HEK293 (cell line): ENCODE measurements around the gene PSAT1.
A peak's percentile ranks its signal among the peaks of the same experiment; 100 is the strongest.

ENCODE experiments used
- CTCF ChIA-PET: fragments of 350-600 bp; formaldehyde crosslinking; extraction: SDS; loops from one replicate; lab custom pipeline; 2021; ENCODE audit warnings: antibody characterized with exemption; lab: Yijun Ruan, JAX
- POLR2A ChIA-PET: fragments of 300-600 bp; formaldehyde crosslinking; extraction: SDS; loops from one replicate; lab custom pipeline; 2020; ENCODE audit warnings: antibody characterized with exemption, inconsistent platforms; lab: Yijun Ruan, JAX
- H3K27ac ChIP-seq: fragments of 200-500 bp; sonication (Bioruptor generic); 2 replicates; pipeline ENCODE4 v1.5.1; 2014; ENCODE audit warnings: low read depth, low read length, control low read depth, inconsistent platforms; ENCODE audit errors: extremely low read depth
- H3K36me3 ChIP-seq, 2 experiments: fragments of 200-500 bp in 1 of 2; sonication (Bioruptor generic) in 1 of 2; 1 replicate in 1 of 2; 2 replicates in 1 of 2; pipeline ENCODE4 v1.5.1; 2014 to 2017; ENCODE audit warnings: inconsistent platforms in 2 of 2, low read length in 2 of 2; ENCODE audit not compliant: control insufficient read depth in 2 of 2, insufficient read depth in 1 of 2
- H3K4me1 ChIP-seq: fragments of 200-500 bp; sonication (Bioruptor generic); 2 replicates; pipeline ENCODE4 v1.5.1; 2014; ENCODE audit warnings: mild to moderate bottlenecking, low read length, inconsistent platforms; ENCODE audit not compliant: control insufficient read depth, insufficient read depth
- H3K4me3 ChIP-seq: 2 replicates; pipeline ENCODE4 v1.5.1; 2011; ENCODE audit warnings: low read depth, mild to moderate bottlenecking, control low read depth, low read length, moderate library complexity
- H3K9me3 ChIP-seq: fragments of 200-500 bp; sonication (Bioruptor generic); 2 replicates; pipeline ENCODE4 v1.5.1; 2014; ENCODE audit warnings: low read depth, low read length, inconsistent platforms; ENCODE audit not compliant: control insufficient read depth, insufficient read depth
- GLIS1 ChIP-seq: fragments of 450-650 bp; formaldehyde crosslinking; IDR thresholded peaks from 2 replicates; pipeline ENCODE4 v1.5.1; 2016; ENCODE audit warnings: missing biosample characterization, missing genetic modification characterization
- HOXA7 ChIP-seq: sonication (generic); formaldehyde crosslinking; IDR thresholded peaks from 2 replicates; pipeline ENCODE4 v1.8.1; 2022; ENCODE audit warnings: missing genetic modification reagents, borderline replicate concordance
- KLF9 ChIP-seq: fragments of 450-650 bp; formaldehyde crosslinking; IDR thresholded peaks from 2 replicates; pipeline ENCODE4 v1.5.1; 2016; ENCODE audit warnings: missing biosample characterization, missing genetic modification characterization, low read depth
- MZF1 ChIP-seq: fragments of 450-650 bp; formaldehyde crosslinking; IDR thresholded peaks from 2 replicates; pipeline ENCODE4 v1.5.1; 2017; ENCODE audit warnings: missing biosample characterization, missing genetic modification characterization, borderline replicate concordance
- OVOL3 ChIP-seq: fragments of 450-650 bp; formaldehyde crosslinking; IDR thresholded peaks from 2 replicates; pipeline ENCODE4 v1.5.1; 2016; ENCODE audit warnings: missing biosample characterization, missing genetic modification characterization
- PATZ1 ChIP-seq: fragments of 450-650 bp; formaldehyde crosslinking; IDR thresholded peaks from 2 replicates; pipeline ENCODE4 v1.5.1; 2016; ENCODE audit warnings: missing biosample characterization, missing genetic modification characterization
- PRDM1 ChIP-seq: fragments of 450-650 bp; formaldehyde crosslinking; IDR thresholded peaks from 2 replicates; pipeline ENCODE4; 2016; ENCODE audit warnings: missing biosample characterization, missing genetic modification characterization
- TCF7L2 ChIP-seq: IDR thresholded peaks from 2 replicates; pipeline ENCODE4 v1.6.1; 2011; ENCODE audit warnings: low read depth, mild to moderate bottlenecking, inconsistent platforms, low read length, moderate library complexity, borderline replicate concordance
- ZFP69B ChIP-seq: fragments of 450-650 bp; formaldehyde crosslinking; IDR thresholded peaks from 2 replicates; pipeline ENCODE4 v1.5.1; 2016; ENCODE audit warnings: missing biosample characterization, missing genetic modification characterization
- ZNF132 ChIP-seq: fragments of 450-650 bp; formaldehyde crosslinking; IDR thresholded peaks from 2 replicates; pipeline ENCODE4 v1.5.1; 2017; ENCODE audit warnings: missing biosample characterization, missing genetic modification characterization, borderline replicate concordance
- ZNF133 ChIP-seq: fragments of 450-650 bp; formaldehyde crosslinking; IDR thresholded peaks from 2 replicates; pipeline ENCODE4 v1.5.1; 2016; ENCODE audit warnings: missing biosample characterization, missing genetic modification characterization
- ZNF221 ChIP-seq: fragments of 450-650 bp; formaldehyde crosslinking; IDR thresholded peaks from 2 replicates; pipeline ENCODE4 v1.5.1; 2017; ENCODE audit warnings: missing biosample characterization, missing genetic modification characterization, borderline replicate concordance
- ZNF335 ChIP-seq: fragments of 450-650 bp; formaldehyde crosslinking; conservative IDR thresholded peaks from 2 replicates; pipeline ENCODE4 v1.5.1; 2016; ENCODE audit warnings: missing biosample characterization, missing genetic modification characterization
- ZNF404 ChIP-seq: fragments of 450-650 bp; formaldehyde crosslinking; IDR thresholded peaks from 2 replicates; pipeline ENCODE4 v1.5.1; 2017; ENCODE audit warnings: missing biosample characterization, missing genetic modification characterization
- ZNF433 ChIP-seq: fragments of 450-650 bp; formaldehyde crosslinking; IDR thresholded peaks from 2 replicates; pipeline ENCODE4 v1.5.1; 2016; ENCODE audit warnings: missing biosample characterization, missing genetic modification characterization, low read depth
- ZNF549 ChIP-seq: fragments of 450-650 bp; IDR thresholded peaks from 2 replicates; pipeline ENCODE4 v1.5.1; 2018; ENCODE audit warnings: missing biosample characterization, missing genetic modification characterization, mild to moderate bottlenecking, inconsistent platforms, moderate library complexity
- ZNF561 ChIP-seq: fragments of 450-650 bp; IDR thresholded peaks from 2 replicates; pipeline ENCODE4 v1.5.1; 2018; ENCODE audit warnings: missing biosample characterization, missing genetic modification characterization, borderline replicate concordance
- ZNF610 ChIP-seq: fragments of 450-650 bp; formaldehyde crosslinking; IDR thresholded peaks from 2 replicates; pipeline ENCODE4 v1.5.1; 2016; ENCODE audit warnings: missing biosample characterization, missing genetic modification characterization, borderline replicate concordance
- ZNF670 ChIP-seq: fragments of 450-650 bp; formaldehyde crosslinking; IDR thresholded peaks from 2 replicates; pipeline ENCODE4 v1.5.1; 2016; ENCODE audit warnings: missing biosample characterization, missing genetic modification characterization, low read depth
- ZNF837 ChIP-seq: fragments of 450-650 bp; formaldehyde crosslinking; IDR thresholded peaks from 2 replicates; pipeline ENCODE4 v1.5.1; 2016; ENCODE audit warnings: missing biosample characterization, missing genetic modification characterization
- TF ChIP-seq, protein P1 (sequence below): fragments of 450-650 bp; formaldehyde crosslinking; IDR thresholded peaks from 2 replicates; pipeline ENCODE4 v1.5.1; 2017; ENCODE audit warnings: missing biosample characterization, mild to moderate bottlenecking, missing genetic modification characterization, moderate library complexity
- TF ChIP-seq, protein P2 (sequence below): fragments of 450-650 bp; formaldehyde crosslinking; IDR thresholded peaks from 2 replicates; pipeline ENCODE4 v1.5.1; 2016; ENCODE audit warnings: missing biosample characterization, missing genetic modification characterization
- TF ChIP-seq, protein P3 (sequence below): fragments of 450-650 bp; IDR thresholded peaks from 2 replicates; pipeline ENCODE4 v1.5.1; 2018; ENCODE audit warnings: missing biosample characterization, mild to moderate bottlenecking, missing genetic modification characterization

The PSAT1 gene

DNA sequence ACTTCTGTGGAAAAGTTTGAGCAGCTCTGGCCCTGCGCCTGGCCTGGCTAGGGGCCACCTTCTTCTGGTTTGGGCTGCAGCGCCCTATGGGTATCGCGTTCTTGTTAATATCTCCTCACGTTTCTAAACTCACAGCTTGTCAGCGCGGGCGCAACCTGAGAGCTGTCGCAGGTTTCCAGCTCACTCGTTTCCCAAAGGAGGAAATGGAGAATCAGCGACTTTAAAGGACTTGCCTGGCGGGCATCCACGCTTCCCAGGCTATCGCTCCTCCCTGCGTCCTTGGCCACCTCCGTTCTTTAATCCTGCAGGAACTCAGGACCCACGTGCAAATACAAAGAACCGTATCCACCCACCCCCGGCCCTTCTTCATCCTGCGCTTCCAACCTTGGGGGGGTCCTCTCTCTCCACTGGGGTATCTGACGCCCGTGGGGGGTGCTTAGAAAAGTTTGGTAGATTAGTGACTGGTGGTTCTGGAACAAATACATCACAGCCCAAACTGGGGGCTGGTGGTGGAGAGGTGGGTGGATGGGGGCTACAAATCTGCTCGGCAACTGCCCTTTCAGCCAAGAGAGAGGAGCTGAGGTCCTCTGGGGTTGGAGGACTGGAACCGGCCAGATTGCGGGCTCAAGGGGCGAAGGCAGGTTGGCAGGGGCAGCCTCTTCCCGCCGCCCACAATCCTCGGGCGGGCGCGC lies 578 bp upstream of the PSAT1 start (continued):
- TF ChIP-seq ZNF837 (tag by site-specific recombination) (no peak), ZNF433 (no peak), TCF7L2 (0 out of 2 replicates have a peak, but pooled peaks have one; percentile 37), ZFP69B (tag by site-specific recombination) (no peak), ZNF132 (tag by site-specific recombination) (no peak), ZNF404 (no peak), KLF9 (0 out of 2 replicates have a peak, but pooled peaks have one; percentile 36), GLIS1 (peak; percentile 19; the same call in 1 of the 2 replicates), ZNF549 (tag by site-specific recombination) (no peak), ZNF133 (tag by site-specific recombination) (no peak), ZNF610 (0 out of 2 replicates have a peak, but pooled peaks have one; percentile 55), PATZ1 (tag by site-specific recombination) (peak; percentile 85), ZNF335 (peak; percentile 58), ZNF221 (tag by site-specific recombination) (no peak), OVOL3 (tag by site-specific recombination) (no peak), HOXA7 (CRISPR knock-in tag) (no peak), ZNF670 (tag by site-specific recombination) (no peak)
- TF ChIP-seq, protein P1, sequence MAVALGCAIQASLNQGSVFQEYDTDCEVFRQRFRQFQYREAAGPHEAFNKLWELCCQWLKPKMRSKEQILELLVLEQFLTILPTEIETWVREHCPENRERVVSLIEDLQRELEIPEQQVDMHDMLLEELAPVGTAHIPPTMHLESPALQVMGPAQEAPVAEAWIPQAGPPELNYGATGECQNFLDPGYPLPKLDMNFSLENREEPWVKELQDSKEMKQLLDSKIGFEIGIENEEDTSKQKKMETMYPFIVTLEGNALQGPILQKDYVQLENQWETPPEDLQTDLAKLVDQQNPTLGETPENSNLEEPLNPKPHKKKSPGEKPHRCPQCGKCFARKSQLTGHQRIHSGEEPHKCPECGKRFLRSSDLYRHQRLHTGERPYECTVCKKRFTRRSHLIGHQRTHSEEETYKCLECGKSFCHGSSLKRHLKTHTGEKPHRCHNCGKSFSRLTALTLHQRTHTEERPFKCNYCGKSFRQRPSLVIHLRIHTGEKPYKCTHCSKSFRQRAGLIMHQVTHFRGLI (tag by site-specific recombination) = no peak
- TF ChIP-seq, protein P2, sequence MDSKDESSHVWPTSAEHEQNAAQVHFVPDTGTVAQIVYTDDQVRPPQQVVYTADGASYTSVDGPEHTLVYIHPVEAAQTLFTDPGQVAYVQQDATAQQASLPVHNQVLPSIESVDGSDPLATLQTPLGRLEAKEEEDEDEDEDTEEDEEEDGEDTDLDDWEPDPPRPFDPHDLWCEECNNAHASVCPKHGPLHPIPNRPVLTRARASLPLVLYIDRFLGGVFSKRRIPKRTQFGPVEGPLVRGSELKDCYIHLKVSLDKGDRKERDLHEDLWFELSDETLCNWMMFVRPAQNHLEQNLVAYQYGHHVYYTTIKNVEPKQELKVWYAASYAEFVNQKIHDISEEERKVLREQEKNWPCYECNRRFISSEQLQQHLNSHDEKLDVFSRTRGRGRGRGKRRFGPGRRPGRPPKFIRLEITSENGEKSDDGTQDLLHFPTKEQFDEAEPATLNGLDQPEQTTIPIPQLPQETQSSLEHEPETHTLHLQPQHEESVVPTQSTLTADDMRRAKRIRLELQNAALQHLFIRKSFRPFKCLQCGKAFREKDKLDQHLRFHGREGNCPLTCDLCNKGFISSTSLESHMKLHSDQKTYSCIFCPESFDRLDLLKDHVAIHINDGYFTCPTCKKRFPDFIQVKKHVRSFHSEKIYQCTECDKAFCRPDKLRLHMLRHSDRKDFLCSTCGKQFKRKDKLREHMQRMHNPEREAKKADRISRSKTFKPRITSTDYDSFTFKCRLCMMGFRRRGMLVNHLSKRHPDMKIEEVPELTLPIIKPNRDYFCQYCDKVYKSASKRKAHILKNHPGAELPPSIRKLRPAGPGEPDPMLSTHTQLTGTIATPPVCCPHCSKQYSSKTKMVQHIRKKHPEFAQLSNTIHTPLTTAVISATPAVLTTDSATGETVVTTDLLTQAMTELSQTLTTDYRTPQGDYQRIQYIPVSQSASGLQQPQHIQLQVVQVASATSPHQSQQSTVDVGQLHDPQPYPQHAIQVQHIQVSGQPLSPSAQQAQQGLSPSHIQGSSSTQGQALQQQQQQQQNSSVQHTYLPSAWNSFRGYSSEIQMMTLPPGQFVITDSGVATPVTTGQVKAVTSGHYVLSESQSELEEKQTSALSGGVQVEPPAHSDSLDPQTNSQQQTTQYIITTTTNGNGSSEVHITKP (tag by site-specific recombination) = peak; percentile 51; the same call in 1 of the 2 replicates

GRCh38 chr9:78297672-78297961 lies 692 bp downstream of the PSAT1 start:
- peak overlapping the region; percentile 64 for H3K4me3 ChIP-seq
- TF ChIP-seq ZNF561 = no peak
- TF ChIP-seq PRDM1 (tag by site-specific recombination) = no peak
- TF ChIP-seq, protein P3, sequence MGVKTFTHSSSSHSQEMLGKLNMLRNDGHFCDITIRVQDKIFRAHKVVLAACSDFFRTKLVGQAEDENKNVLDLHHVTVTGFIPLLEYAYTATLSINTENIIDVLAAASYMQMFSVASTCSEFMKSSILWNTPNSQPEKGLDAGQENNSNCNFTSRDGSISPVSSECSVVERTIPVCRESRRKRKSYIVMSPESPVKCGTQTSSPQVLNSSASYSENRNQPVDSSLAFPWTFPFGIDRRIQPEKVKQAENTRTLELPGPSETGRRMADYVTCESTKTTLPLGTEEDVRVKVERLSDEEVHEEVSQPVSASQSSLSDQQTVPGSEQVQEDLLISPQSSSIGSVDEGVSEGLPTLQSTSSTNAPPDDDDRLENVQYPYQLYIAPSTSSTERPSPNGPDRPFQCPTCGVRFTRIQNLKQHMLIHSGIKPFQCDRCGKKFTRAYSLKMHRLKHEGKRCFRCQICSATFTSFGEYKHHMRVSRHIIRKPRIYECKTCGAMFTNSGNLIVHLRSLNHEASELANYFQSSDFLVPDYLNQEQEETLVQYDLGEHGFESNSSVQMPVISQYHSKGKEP (tag by site-specific recombination) = no peak
- no peak for TF ChIP-seq MZF1 (tag by site-specific recombination)
- TF ChIP-seq, all 188 proteins: peak for 0
- CTCF ChIA-PET = interaction anchor here (0.7 to 2.2 kb wide), 7 partner anchors 13 to 703 kb away, joined by 3 to 6 read pairs (median 3); no protein-coding TSS in a partner anchor

More at GRCh38 chr9:78297672-78297961, 692 bp downstream of the PSAT1 start:
- POLR2A ChIA-PET = interaction anchor here (1.2 to 3.3 kb wide), 12 partner anchors 9 to 138 kb away, joined by 3 to 70 read pairs (median 16); partner anchors contain the start of gene CEP78
- Histone ChIP-seq H3K27ac (peak overlapping the region; percentile 82), H3K36me3 (peaks cover 5 to 23% of the 10 kb centered on the region in 2 experiments), H3K9me3 (no peaks in the 10 kb centered on the region), H3K4me1 (0 out of 2 replicates have a peak, but pooled peaks cover 6% of the 10 kb centered on the region)
